ENCODE results near the gene CHERP. TPM values are rescaled to one million over a fixed set of nuclear protein-coding genes. Genes with fewer than 3 reads are reported as not detected.
"Not testable (repeated sequence)": the region's sequence is repeated elsewhere in the genome, so short reads cannot be mapped to it uniquely, and the experiment has no call there.

CHERP gene
- total and polyA plus RNA-seq, 8 donors: 11.0 to 26.8 (median 17.2) TPM

GRCh38 chr19:16497837-16498236 is 44.4 kb downstream of the CHERP start:
- TF ChIP-seq, protein P1, sequence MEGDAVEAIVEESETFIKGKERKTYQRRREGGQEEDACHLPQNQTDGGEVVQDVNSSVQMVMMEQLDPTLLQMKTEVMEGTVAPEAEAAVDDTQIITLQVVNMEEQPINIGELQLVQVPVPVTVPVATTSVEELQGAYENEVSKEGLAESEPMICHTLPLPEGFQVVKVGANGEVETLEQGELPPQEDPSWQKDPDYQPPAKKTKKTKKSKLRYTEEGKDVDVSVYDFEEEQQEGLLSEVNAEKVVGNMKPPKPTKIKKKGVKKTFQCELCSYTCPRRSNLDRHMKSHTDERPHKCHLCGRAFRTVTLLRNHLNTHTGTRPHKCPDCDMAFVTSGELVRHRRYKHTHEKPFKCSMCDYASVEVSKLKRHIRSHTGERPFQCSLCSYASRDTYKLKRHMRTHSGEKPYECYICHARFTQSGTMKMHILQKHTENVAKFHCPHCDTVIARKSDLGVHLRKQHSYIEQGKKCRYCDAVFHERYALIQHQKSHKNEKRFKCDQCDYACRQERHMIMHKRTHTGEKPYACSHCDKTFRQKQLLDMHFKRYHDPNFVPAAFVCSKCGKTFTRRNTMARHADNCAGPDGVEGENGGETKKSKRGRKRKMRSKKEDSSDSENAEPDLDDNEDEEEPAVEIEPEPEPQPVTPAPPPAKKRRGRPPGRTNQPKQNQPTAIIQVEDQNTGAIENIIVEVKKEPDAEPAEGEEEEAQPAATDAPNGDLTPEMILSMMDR (IDR thresholded peaks at IDR 0.05): no peak
- Histone ChIP-seq H3K4me3 (no peak overlapping the region), H3K27me3 (no peaks in the 10 kb centered on the region), H3K4me1 (peaks cover 0 to 6% (median 3%) of the 10 kb centered on the region in 3 donors), H3K36me3 (no peaks in the 10 kb centered on the region), H3K27ac (no peak overlapping the region), H3K9me3 (no peaks in the 10 kb centered on the region)
- WGBS, 2 donors: 91 to 96% methylated on average over 6 of the region's 6 CpGs
- DNase-seq (no peak), ATAC-seq (no peak), FAIRE-seq (no peak)
- intact Hi-C loops (cut with DNase I): no loop called here

DNA sequence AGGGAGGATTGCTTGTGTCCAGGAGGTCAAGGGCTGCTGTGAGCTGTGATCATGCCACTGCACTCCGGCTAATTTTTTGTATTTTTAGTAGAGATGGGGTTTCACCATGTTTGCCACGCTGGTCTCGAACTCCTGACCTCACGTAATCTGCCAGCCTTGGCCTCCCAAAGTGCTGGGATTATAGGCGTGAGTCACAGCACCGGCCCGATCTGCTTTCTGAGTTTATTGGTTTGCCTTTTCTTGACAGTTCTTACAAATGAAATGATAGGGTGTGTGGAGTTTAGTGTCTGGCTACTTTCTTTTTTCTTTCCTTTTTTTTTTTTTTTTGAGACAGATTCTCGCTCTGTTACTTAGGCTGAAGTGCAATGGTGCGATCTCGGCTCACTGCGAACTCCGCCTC is 45.2 kb downstream of the CHERP start:
- no peaks in the 10 kb centered on the region for H3K36me3 ChIP-seq
- ATAC-seq (no peak), FAIRE-seq (no peak), DNase-seq (no peak)
- TF ChIP-seq, protein P1 (IDR thresholded peaks at IDR 0.05): no peak
- H3K4me3 ChIP-seq: peak overlapping the region; percentile 55 to 81 (median 60)
- intact Hi-C loops (cut with DNase I): no loop called here
- H3K27ac ChIP-seq: no peak overlapping the region
- H3K9me3 ChIP-seq: no peaks in the 10 kb centered on the region
- 83% methylated on average over 12 of the region's 12 CpGs for WGBS, 2 donors
- H3K27me3 ChIP-seq: no peaks in the 10 kb centered on the region
- peaks cover 0 to 6% (median 3%) of the 10 kb centered on the region in 3 donors for H3K4me1 ChIP-seq

DNA sequence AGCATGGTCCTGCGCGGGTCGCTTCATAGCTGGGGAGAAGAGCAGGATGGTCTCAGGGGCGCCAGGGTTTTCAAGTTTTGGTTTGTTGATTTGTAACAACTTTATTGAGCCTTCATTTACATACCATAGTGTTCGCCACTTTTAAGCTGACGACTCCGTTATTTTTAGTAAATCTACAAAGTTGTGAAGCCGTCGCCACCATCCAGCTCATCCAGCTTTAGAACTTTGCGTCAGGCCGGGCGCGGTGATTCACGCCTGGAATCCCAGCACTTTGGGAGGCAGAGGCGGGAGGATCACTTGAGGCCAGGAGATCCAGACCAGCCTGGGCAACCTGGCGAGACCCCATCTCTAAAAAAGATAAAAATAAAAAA is 45.6 kb downstream of the CHERP start:
- H3K4me3 ChIP-seq: peak overlapping the region; percentile 55 to 81 (median 60)
- no peak for FAIRE-seq
- TF ChIP-seq, protein P1 (IDR thresholded peaks at IDR 0.05): no peak
- ATAC-seq: no peak
- no peaks in the 10 kb centered on the region for H3K9me3 ChIP-seq
- intact Hi-C loops (cut with DNase I): no loop called here
- WGBS, 2 donors: 12% methylated on average over 16 of the region's 16 CpGs
- DNase-seq: peak in 1 of 6 donors; percentile 32
- H3K4me1 ChIP-seq: peaks cover 0 to 6% (median 3%) of the 10 kb centered on the region in 3 donors
- no peaks in the 10 kb centered on the region for H3K36me3 ChIP-seq
- H3K27ac ChIP-seq: no peak overlapping the region
- no peaks in the 10 kb centered on the region for H3K27me3 ChIP-seq

GRCh38 chr19:16495982-16496612 is 46.1 kb downstream of the CHERP start, which contains the start of the genes C19orf44 and CALR3:
Gene C19orf44 (plus strand): TSS chr19:16496394. CDS start chr19:16500793, 4,399 bp downstream.
Gene CALR3 (minus strand): TSS chr19:16496167. CDS start chr19:16496129, 38 bp downstream.
- ATAC-seq: peak; percentile 97 to 99 (median 98)
- no peaks in the 10 kb centered on the region for H3K27me3 ChIP-seq
- peak within 1 kb of the TSS; percentile 55 to 81 (median 60) for H3K4me3 ChIP-seq
- H3K36me3 ChIP-seq: no peaks in the 10 kb centered on the region
- H3K4me1 ChIP-seq: peaks cover 0 to 6% (median 3%) of the 10 kb centered on the region in 3 donors
- no peaks in the 10 kb centered on the region for H3K9me3 ChIP-seq
- DNase-seq: peak; percentile 96 to 99 (median 98)
- H3K27ac ChIP-seq: peak within 1 kb of the TSS; percentile 26 to 64 (median 56)
- TF ChIP-seq, protein P1 (IDR thresholded peaks at IDR 0.05): peak in 1 of 4 donors; percentile 6
- intact Hi-C loops (cut with DNase I): no loop called here
- WGBS, 2 donors: 0 to 1% methylated on average over 51 to 52 of the region's 52 CpGs
- FAIRE-seq: peak; percentile 89

DNA sequence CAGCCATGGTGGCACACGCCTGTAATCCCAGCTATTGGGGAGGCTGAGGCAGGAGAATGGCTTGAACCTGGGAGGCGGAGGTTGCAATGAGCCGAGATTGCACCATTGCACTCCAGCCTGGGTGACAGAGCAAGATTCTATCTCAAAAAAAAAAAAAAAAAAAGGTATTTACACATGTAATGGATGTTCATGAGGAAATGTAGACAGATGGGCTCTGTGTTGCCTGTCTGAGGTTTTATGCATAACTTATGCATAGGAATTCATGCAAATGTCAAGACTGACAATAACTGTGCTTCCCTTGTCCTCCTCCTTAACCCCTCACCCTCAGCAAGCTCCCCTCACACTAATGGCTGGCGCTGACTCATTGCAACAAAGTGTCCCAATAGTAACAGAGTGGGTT is 55.8 kb downstream of the CHERP start:
- H3K4me3 ChIP-seq; FAIRE-seq; H3K9me3 ChIP-seq; intact Hi-C loops (cut with DNase I); H3K27me3 ChIP-seq; ATAC-seq; DNase-seq; H3K27ac ChIP-seq; H3K36me3 ChIP-seq: not testable (repeated sequence)
- WGBS, 2 donors: 90 to 92% methylated on average over 4 of the region's 4 CpGs
- peaks cover 9 to 11% (median 10%) of the 10 kb centered on the region in 3 donors for H3K4me1 ChIP-seq
